ENCODE results near the gene HOXC4. TPM values are rescaled to one million over a fixed set of nuclear protein-coding genes. Genes with fewer than 3 reads are reported as not detected.
A peak's percentile ranks its signal among the peaks of the same experiment; 100 is the strongest.

HOXC4 gene
- total RNA-seq, 1 donor = 3.3 TPM

GRCh38 chr12:54019091-54019811 lies 34.4 kb upstream of the HOXC4 start:
- peaks cover 90% of the 10 kb centered on the region for H3K79me2 ChIP-seq (ENCODE audit: insufficient read depth, low read length)
- peak overlapping the region; percentile 90 for H3K27ac ChIP-seq (ENCODE audit: low read depth, low read length)
- H3K4me3 ChIP-seq (ENCODE audit: insufficient read depth, low read length) = peak overlapping the region; percentile 94
- no peaks in the 10 kb centered on the region for H3K27me3 ChIP-seq (ENCODE audit: insufficient read depth, low read length)
- DNase-seq (ENCODE audit: insufficient read length, low spot score, missing footprints) = no peak
- no peak overlapping the region for H2AFZ ChIP-seq (ENCODE audit: low read length)
- H3K4me2 ChIP-seq (ENCODE audit: insufficient read depth, low read length) = peak overlapping the region; percentile 94
- peaks cover 31% of the 10 kb centered on the region for H4K20me1 ChIP-seq (ENCODE audit: insufficient read depth, low read length)
- H3K4me1 ChIP-seq (ENCODE audit: insufficient read depth, low read length) = peaks cover 54% of the 10 kb centered on the region
- H3K36me3 ChIP-seq (ENCODE audit: insufficient read depth, low read length) = no peaks in the 10 kb centered on the region
- H3K9me3 ChIP-seq (ENCODE audit: low read depth, low read length) = no peaks in the 10 kb centered on the region
- no peak for TF ChIP-seq CTCF (IDR thresholded peaks at IDR 0.05; ENCODE audit: extremely low read depth, low read depth, low read length)

GRCh38 chr12:54019924-54020590 lies 33.6 kb upstream of the HOXC4 start:
- no peaks in the 10 kb centered on the region for H3K36me3 ChIP-seq (ENCODE audit: insufficient read depth, low read length)
- H2AFZ ChIP-seq (ENCODE audit: low read length) = peak overlapping the region; percentile 35
- H3K79me2 ChIP-seq (ENCODE audit: insufficient read depth, low read length) = peaks cover 90% of the 10 kb centered on the region
- H3K27ac ChIP-seq (ENCODE audit: low read depth, low read length) = peak overlapping the region; percentile 90
- peaks cover 62% of the 10 kb centered on the region for H3K4me1 ChIP-seq (ENCODE audit: insufficient read depth, low read length)
- H3K9me3 ChIP-seq (ENCODE audit: low read depth, low read length) = no peaks in the 10 kb centered on the region
- H3K4me3 ChIP-seq (ENCODE audit: insufficient read depth, low read length) = peak overlapping the region; percentile 94
- H3K4me2 ChIP-seq (ENCODE audit: insufficient read depth, low read length) = peak overlapping the region; percentile 94
- DNase-seq (ENCODE audit: insufficient read length, low spot score, missing footprints) = no peak
- H4K20me1 ChIP-seq (ENCODE audit: insufficient read depth, low read length) = peaks cover 38% of the 10 kb centered on the region
- no peaks in the 10 kb centered on the region for H3K27me3 ChIP-seq (ENCODE audit: insufficient read depth, low read length)
- TF ChIP-seq CTCF (IDR thresholded peaks at IDR 0.05; ENCODE audit: extremely low read depth, low read depth, low read length) = no peak

GRCh38 chr12:54020591-54021405 lies 32.8 kb upstream of the HOXC4 start:
- peaks cover 43% of the 10 kb centered on the region for H4K20me1 ChIP-seq (ENCODE audit: insufficient read depth, low read length)
- no peak for DNase-seq (ENCODE audit: insufficient read length, low spot score, missing footprints)
- TF ChIP-seq CTCF (IDR thresholded peaks at IDR 0.05; ENCODE audit: extremely low read depth, low read depth, low read length) = no peak
- peak overlapping the region; percentile 90 for H3K27ac ChIP-seq (ENCODE audit: low read depth, low read length)
- peaks cover 90% of the 10 kb centered on the region for H3K79me2 ChIP-seq (ENCODE audit: insufficient read depth, low read length)
- H3K4me2 ChIP-seq (ENCODE audit: insufficient read depth, low read length) = peak overlapping the region; percentile 94
- no peaks in the 10 kb centered on the region for H3K36me3 ChIP-seq (ENCODE audit: insufficient read depth, low read length)
- no peaks in the 10 kb centered on the region for H3K9me3 ChIP-seq (ENCODE audit: low read depth, low read length)
- no peak overlapping the region for H2AFZ ChIP-seq (ENCODE audit: low read length)
- H3K27me3 ChIP-seq (ENCODE audit: insufficient read depth, low read length) = no peaks in the 10 kb centered on the region
- peaks cover 68% of the 10 kb centered on the region for H3K4me1 ChIP-seq (ENCODE audit: insufficient read depth, low read length)
- H3K4me3 ChIP-seq (ENCODE audit: insufficient read depth, low read length) = peak overlapping the region; percentile 94

All from osteoblast (primary cell).